Astrocyte (in vitro differentiated cells and primary cell): ENCODE results near the gene CREB1. TPM values are rescaled to one million over a fixed set of nuclear protein-coding genes. Genes with fewer than 3 reads are reported as not detected.

Experiments
- DNase-seq: peaks from one replicate; pipeline ENCODE4 v3.0.0-alpha.2; 2010; ENCODE audit warnings: low read depth
- FAIRE-seq: peaks from 2 replicates; lab custom pipeline; 2011; peaks lifted over from hg19 to GRCh38; lab: Jason Lieb, UNC
- H2AFZ ChIP-seq: 2 replicates; pipeline ENCODE4 v1.6.0; 2012; ENCODE audit warnings: low read depth, low read length, inconsistent platforms
- H3K27ac ChIP-seq: 2 replicates; pipeline ENCODE4 v1.5.1; 2011; ENCODE audit warnings: low read depth, low read length, inconsistent platforms
- H3K27me3 ChIP-seq: 2 replicates; pipeline ENCODE4 v1.6.0; 2011; ENCODE audit warnings: low read length, inconsistent platforms; ENCODE audit not compliant: insufficient read depth
- H3K36me3 ChIP-seq: 2 replicates; pipeline ENCODE4 v1.5.1; 2011; ENCODE audit warnings: low read length, inconsistent platforms; ENCODE audit not compliant: insufficient read depth
- H3K4me1 ChIP-seq: 2 replicates; pipeline ENCODE4 v1.5.1; 2011; ENCODE audit warnings: low read length, inconsistent platforms; ENCODE audit not compliant: insufficient read depth
- H3K4me2 ChIP-seq: 2 replicates; pipeline ENCODE4 v1.6.0; 2012; ENCODE audit warnings: low read length, inconsistent platforms
- H3K4me3 ChIP-seq: 2 replicates; pipeline ENCODE4 v1.5.1; 2011; ENCODE audit warnings: low read depth, mild to moderate bottlenecking, low read length, inconsistent platforms; ENCODE audit not compliant: insufficient read depth
- H3K79me2 ChIP-seq: 2 replicates; pipeline ENCODE4 v1.6.0; 2012; ENCODE audit warnings: mild to moderate bottlenecking, low read length, inconsistent platforms; ENCODE audit not compliant: insufficient read depth
- H3K9ac ChIP-seq: 2 replicates; pipeline ENCODE4 v1.6.0; 2012; ENCODE audit warnings: mild to moderate bottlenecking, low read length, inconsistent platforms
- H3K9me3 ChIP-seq: 2 replicates; pipeline ENCODE4 v1.5.1; 2012; ENCODE audit warnings: low read depth, mild to moderate bottlenecking, low read length, inconsistent platforms; ENCODE audit not compliant: insufficient read depth
- H4K20me1 ChIP-seq: 2 replicates; pipeline ENCODE4 v1.6.0; 2012; ENCODE audit warnings: low read length, inconsistent platforms; ENCODE audit not compliant: insufficient read depth
- H3K27ac Mint-ChIP-seq: one replicate; pipeline ENCODE4 v1.8.0; 2021; ENCODE audit warnings: mild to moderate bottlenecking, mixed read lengths; ENCODE audit not compliant: unreplicated experiment
- H3K27me3 Mint-ChIP-seq: one replicate; pipeline ENCODE4 v1.8.0; 2021; ENCODE audit warnings: low read depth, mixed read lengths; ENCODE audit not compliant: unreplicated experiment
- H3K36me3 Mint-ChIP-seq: one replicate; pipeline ENCODE4 v1.8.0; 2021; ENCODE audit warnings: low read depth, mixed read lengths; ENCODE audit not compliant: unreplicated experiment
- H3K4me1 Mint-ChIP-seq: one replicate; pipeline ENCODE4 v1.8.0; 2021; ENCODE audit warnings: low read depth, mixed read lengths; ENCODE audit not compliant: unreplicated experiment
- H3K4me3 Mint-ChIP-seq: one replicate; pipeline ENCODE4 v1.8.0; 2021; ENCODE audit warnings: mild to moderate bottlenecking, moderate library complexity, mixed read lengths; ENCODE audit not compliant: unreplicated experiment
- H3K9me3 Mint-ChIP-seq: one replicate; pipeline ENCODE4 v1.8.0; 2021; ENCODE audit warnings: mild to moderate bottlenecking, mixed read lengths; ENCODE audit not compliant: unreplicated experiment
- CTCF ChIP-seq: IDR thresholded peaks from 2 replicates; pipeline ENCODE4 v1.5.1; 2011; ENCODE audit warnings: low read depth, mild to moderate bottlenecking, inconsistent platforms, low read length, moderate library complexity; ENCODE audit not compliant: insufficient read depth
- EZH2 ChIP-seq: IDR thresholded peaks from 2 replicates; pipeline ENCODE4 v1.6.1; 2012; ENCODE audit warnings: mild to moderate bottlenecking, low read length, inconsistent platforms; ENCODE audit not compliant: insufficient read depth
- total RNA-seq: library from RNA; stranded (reverse); gene quantifications from 2 replicates; pipeline ENCODE4 v1.2.1, GENCODE V29; 2021

The CREB1 gene
- total RNA-seq, 1 donor from 2014 or later: 63.3 TPM

- FAIRE-seq (no peak), DNase-seq (no peak)
- peaks cover 16% of the 10 kb centered on the region for H3K36me3 ChIP-seq
- H3K79me2 ChIP-seq: no peaks in the 10 kb centered on the region
- Mint-ChIP-seq H3K27ac (no peak overlapping the region), H3K27me3 (no peaks in the 10 kb centered on the region), H3K9me3 (no peaks in the 10 kb centered on the region), H3K4me3 (no peak overlapping the region), H3K4me1 (peaks cover 20% of the 10 kb centered on the region), H3K36me3 (peaks cover 1% of the 10 kb centered on the region)
- no peaks in the 10 kb centered on the region for H3K9me3 ChIP-seq
- no peak overlapping the region for H3K4me3 ChIP-seq
- H3K27ac ChIP-seq: no peak overlapping the region
- no peaks in the 10 kb centered on the region for H4K20me1 ChIP-seq
- H3K4me2 ChIP-seq: no peak overlapping the region
- no peaks in the 10 kb centered on the region for H3K27me3 ChIP-seq
- H3K4me1 ChIP-seq: no peaks in the 10 kb centered on the region
- H3K9ac ChIP-seq: no peak overlapping the region
- H2AFZ ChIP-seq: no peak overlapping the region
- TF ChIP-seq CTCF (no peak), EZH2 (no peak)
Measured at GRCh38 chr2:207599636-207600035, 69.9 kb downstream of the CREB1 start.

GRCh38 chr2:207600231-207600630 lies 70.5 kb downstream of the CREB1 start:
- Histone ChIP-seq H4K20me1 (no peaks in the 10 kb centered on the region), H3K4me1 (no peaks in the 10 kb centered on the region), H2AFZ (no peak overlapping the region), H3K36me3 (peaks cover 20% of the 10 kb centered on the region), H3K4me3 (no peak overlapping the region), H3K9me3 (no peaks in the 10 kb centered on the region), H3K4me2 (no peak overlapping the region), H3K9ac (no peak overlapping the region), H3K27ac (no peak overlapping the region), H3K27me3 (no peaks in the 10 kb centered on the region), H3K79me2 (no peaks in the 10 kb centered on the region)
- Mint-ChIP-seq H3K27me3 (no peaks in the 10 kb centered on the region), H3K4me3 (no peak overlapping the region), H3K9me3 (no peaks in the 10 kb centered on the region), H3K4me1 (peaks cover 20% of the 10 kb centered on the region), H3K36me3 (peaks cover 1% of the 10 kb centered on the region), H3K27ac (peak overlapping the region; percentile 17)
- no peak for TF ChIP-seq CTCF
- TF ChIP-seq EZH2: no peak
- FAIRE-seq (no peak), DNase-seq (peak; percentile 22)

GRCh38 chr2:207601774-207602173 lies 72.0 kb downstream of the CREB1 start:
- Histone ChIP-seq H2AFZ (no peak overlapping the region), H3K27me3 (no peaks in the 10 kb centered on the region), H3K9ac (no peak overlapping the region), H3K4me1 (no peaks in the 10 kb centered on the region), H4K20me1 (no peaks in the 10 kb centered on the region), H3K9me3 (no peaks in the 10 kb centered on the region), H3K4me2 (no peak overlapping the region), H3K79me2 (no peaks in the 10 kb centered on the region), H3K4me3 (no peak overlapping the region), H3K27ac (no peak overlapping the region), H3K36me3 (peaks cover 15% of the 10 kb centered on the region)
- FAIRE-seq: peak; percentile 13
- peaks cover 20% of the 10 kb centered on the region for H3K4me1 Mint-ChIP-seq
- H3K4me3 Mint-ChIP-seq: no peak overlapping the region
- peak; percentile 13 for DNase-seq
- H3K27me3 Mint-ChIP-seq: no peaks in the 10 kb centered on the region
- no peak overlapping the region for H3K27ac Mint-ChIP-seq
- TF ChIP-seq CTCF: no peak
- TF ChIP-seq EZH2: no peak
- H3K9me3 Mint-ChIP-seq: no peaks in the 10 kb centered on the region
- peaks cover 1% of the 10 kb centered on the region for H3K36me3 Mint-ChIP-seq
